ENCODE measurements around the gene MRPL42.
"Not testable (repeated sequence)": the region's sequence is repeated elsewhere in the genome, so short reads cannot be mapped to it uniquely, and the experiment has no call there.

GRCh38 chr12:93492808-93493207 is 25.5 kb downstream of the MRPL42 start:
- not testable (repeated sequence) for TF ChIP-seq CTCF, POLR2A (IDR thresholded peaks at IDR 0.05)
